Endothelial cell of umbilical vein (primary cell): ENCODE data around the gene SLC44A1. TPM values are rescaled to one million over a fixed set of nuclear protein-coding genes. Genes with fewer than 3 reads are reported as not detected.

Experiments
- BruUV-seq: library from RNA; stranded (reverse); fragments of 400-500 nt; replicated peaks from 2 replicates; lab custom pipeline; 2021; lab: Mats Ljungman, UMichigan
- CTCF ChIA-PET: fragments of 300-600, 350-600 bp; sonication (Branson Sonifier 250); formaldehyde crosslinking; loops from one replicate; lab custom pipeline; 2021; ENCODE audit warnings: antibody characterized with exemption, inconsistent platforms; lab: Charles Lee
- POLR2A ChIA-PET: fragments of 300-600, 350-600 bp; sonication (Branson Sonifier 250); formaldehyde crosslinking; loops from one replicate; lab custom pipeline; 2021; ENCODE audit warnings: antibody characterized with exemption, inconsistent platforms; lab: Charles Lee
- DNase-seq: peaks from one replicate; pipeline ENCODE4 v3.0.0-alpha.2; 2011; ENCODE audit warnings: low read depth, low spot score
- FAIRE-seq: peaks from 2 replicates; lab custom pipeline; 2011; peaks lifted over from hg19 to GRCh38; lab: Jason Lieb, UNC
- H2AFZ ChIP-seq: 2 replicates; pipeline ENCODE4 v1.6.0; 2012; ENCODE audit warnings: low read depth, low read length, control low read depth, inconsistent platforms
- H3K27ac ChIP-seq: 2 replicates; pipeline ENCODE4 v1.5.1; 2011; ENCODE audit warnings: low read depth, mild to moderate bottlenecking, control low read depth, low read length, moderate library complexity; ENCODE audit not compliant: insufficient read depth
- H3K27me3 ChIP-seq, 2 experiments: 2 replicates each; pipeline versions ENCODE4 v1.6.0 to v1.6.1; 2011; ENCODE audit warnings: low read length in 2 of 2, mixed read lengths in 1 of 2; ENCODE audit not compliant: control insufficient read depth in 2 of 2, insufficient read depth in 2 of 2
- H3K36me3 ChIP-seq, 2 experiments: 2 replicates in 1 of 2; 3 replicates in 1 of 2; pipeline ENCODE4 v1.5.1; 2011; ENCODE audit warnings: low read length in 2 of 2, mild to moderate bottlenecking in 1 of 2, moderate library complexity in 1 of 2; ENCODE audit not compliant: control insufficient read depth in 2 of 2, insufficient read depth in 2 of 2; ENCODE audit errors: extremely low read depth in 1 of 2
- H3K4me1 ChIP-seq: 3 replicates; pipeline ENCODE4 v1.5.1; 2011; ENCODE audit warnings: mild to moderate bottlenecking, low read length; ENCODE audit not compliant: control insufficient read depth, insufficient read depth; ENCODE audit errors: extremely low read depth
- H3K4me2 ChIP-seq: 2 replicates; pipeline ENCODE4 v1.6.1; 2011; ENCODE audit warnings: low read length, control low read depth, mixed read lengths; ENCODE audit not compliant: insufficient read depth
- H3K4me3 ChIP-seq, 3 experiments: fragments of 200-600 bp in 1 of 3; sonication (generic), shearing (Covaris generic) in 1 of 3; replicated peaks in 1 of 3; 2 replicates each; pipeline ENCODE4 v1.5.1; 2011 to 2016; ENCODE audit warnings: control low read depth in 3 of 3, low read length in 3 of 3, mild to moderate bottlenecking in 2 of 3, inconsistent platforms in 1 of 3, low read depth in 1 of 3, moderate library complexity in 1 of 3; ENCODE audit not compliant: insufficient read depth in 1 of 3
- H3K79me2 ChIP-seq: 2 replicates; pipeline ENCODE4 v1.6.0; 2012; ENCODE audit warnings: low read length, inconsistent platforms; ENCODE audit not compliant: control insufficient read depth, insufficient read depth
- H3K9ac ChIP-seq: replicated peaks from 2 replicates; pipeline ENCODE3; 2011; ENCODE audit warnings: low read length, control low read depth; ENCODE audit not compliant: insufficient read depth; ENCODE audit errors: extremely low read depth
- H3K9me1 ChIP-seq: replicated peaks from 3 replicates; pipeline ENCODE4 v1.6.0; 2011; ENCODE audit warnings: mild to moderate bottlenecking, low read length; ENCODE audit not compliant: control insufficient read depth, insufficient read depth; ENCODE audit errors: extremely low read depth
- H3K9me3 ChIP-seq: replicated peaks from 2 replicates; pipeline ENCODE4 v1.5.1; 2012; ENCODE audit warnings: low read length, inconsistent platforms; ENCODE audit not compliant: control insufficient read depth, insufficient read depth
- H4K20me1 ChIP-seq: replicated peaks from 2 replicates; pipeline ENCODE3; 2011; ENCODE audit warnings: mild to moderate bottlenecking, low read length; ENCODE audit not compliant: control insufficient read depth, insufficient read depth; ENCODE audit errors: extremely low read depth
- EZH2 ChIP-seq: IDR thresholded peaks from 2 replicates; pipeline ENCODE4 v1.6.1; 2012; ENCODE audit warnings: borderline replicate concordance, low read depth, mild to moderate bottlenecking, moderate library complexity, low read length, inconsistent platforms; ENCODE audit not compliant: severe bottlenecking
- FOS ChIP-seq: IDR thresholded peaks from 2 replicates; pipeline ENCODE4 v1.6.1; 2011; ENCODE audit warnings: mild to moderate bottlenecking, low read length, moderate library complexity, borderline replicate concordance; ENCODE audit not compliant: insufficient read depth
- GATA2 ChIP-seq: IDR thresholded peaks from 2 replicates; pipeline ENCODE4 v1.7.0; 2011; ENCODE audit warnings: low read depth, mild to moderate bottlenecking, moderate library complexity, mixed read lengths, low read length; ENCODE audit not compliant: insufficient read length, insufficient read depth
- JUN ChIP-seq: IDR thresholded peaks from 2 replicates; pipeline ENCODE4 v1.6.1; 2011; ENCODE audit warnings: borderline replicate concordance, low read depth; ENCODE audit not compliant: insufficient read length, insufficient read depth
- MYC ChIP-seq: IDR thresholded peaks from one replicate; pipeline ENCODE4 v1.6.1; 2011; ENCODE audit warnings: mild to moderate bottlenecking, low read depth, low read length
- POLR2A ChIP-seq: IDR thresholded peaks from 2 replicates; pipeline ENCODE4 v1.6.1; 2012; ENCODE audit warnings: low read depth, mild to moderate bottlenecking, control low read depth, low read length
- POLR2AphosphoS5 ChIP-seq: IDR thresholded peaks from 2 replicates; pipeline ENCODE4 v1.6.1; 2012; ENCODE audit warnings: low read depth, mild to moderate bottlenecking, control low read depth, low read length, moderate library complexity; ENCODE audit not compliant: insufficient read depth
- dilution Hi-C: fragments of 300-500 bp; cut with MboI; formaldehyde crosslinking; loops from one replicate; pipeline ENCODE4 v1.15.0; 2019; ENCODE audit warnings: low sequenced_read_pairs; ENCODE audit not compliant: extremely low pct_ligation_motif_present
- intact Hi-C: fragments of 100-400 bp; cut with micrococcal nuclease; formaldehyde crosslinking; loops from one replicate; pipeline ENCODE4 v1.10.0; 2022
- polyA plus RNA-seq, 4 experiments: library from polyadenylated mRNA; depleted of rRNA in 3 of 4; stranded (reverse) in 3 of 4; unstranded in 1 of 4; fragments of >200 nt; gene quantifications; 2 replicates each; pipeline versions ENCODE4 v1.2.1 to v1.2.3, GENCODE V29; 2011 to 2012; ENCODE audit warnings: missing spikeins in 1 of 4
- total RNA-seq: library from RNA; stranded (reverse); gene quantifications from 2 replicates; pipeline ENCODE4 v1.2.3, GENCODE V29; 2021
- TF ChIP-seq, protein P1 (sequence below), 2 donors: IDR thresholded peaks; 1 replicate in 1 of 2; 2 replicates in 1 of 2; pipeline ENCODE4 v1.5.1; 2011; ENCODE audit warnings: low read length in 2 of 2, mild to moderate bottlenecking in 2 of 2, moderate library complexity in 2 of 2, control low read depth in 1 of 2, inconsistent platforms in 1 of 2, low read depth in 1 of 2; ENCODE audit not compliant: insufficient read depth in 1 of 2; ENCODE audit errors: extremely low read depth in 1 of 2
- TF ChIP-seq, protein P2 (sequence below): IDR thresholded peaks from 2 replicates; pipeline ENCODE4 v1.6.1; 2011; ENCODE audit not compliant: insufficient read depth, insufficient read length

Gene SLC44A1
- total and polyA plus RNA-seq, 2 donors (not counting 3 experiments of a cell fraction or from before 2014, with no cell fraction given), result 16.1 to 37.7 TPM

GRCh38 chr9:105468875-105469274, 224.4 kb downstream of the SLC44A1 start:
- H3K27ac ChIP-seq, result no peak overlapping the region
- H3K9me3 ChIP-seq, result no peaks in the 10 kb centered on the region
- no peak overlapping the region for H2AFZ ChIP-seq
- no peak for TF ChIP-seq EZH2
- no peak for TF ChIP-seq GATA2
- TF ChIP-seq POLR2AphosphoS5, result no peak
- no peak for TF ChIP-seq MYC
- TF ChIP-seq JUN, result no peak
- TF ChIP-seq, protein P1, sequence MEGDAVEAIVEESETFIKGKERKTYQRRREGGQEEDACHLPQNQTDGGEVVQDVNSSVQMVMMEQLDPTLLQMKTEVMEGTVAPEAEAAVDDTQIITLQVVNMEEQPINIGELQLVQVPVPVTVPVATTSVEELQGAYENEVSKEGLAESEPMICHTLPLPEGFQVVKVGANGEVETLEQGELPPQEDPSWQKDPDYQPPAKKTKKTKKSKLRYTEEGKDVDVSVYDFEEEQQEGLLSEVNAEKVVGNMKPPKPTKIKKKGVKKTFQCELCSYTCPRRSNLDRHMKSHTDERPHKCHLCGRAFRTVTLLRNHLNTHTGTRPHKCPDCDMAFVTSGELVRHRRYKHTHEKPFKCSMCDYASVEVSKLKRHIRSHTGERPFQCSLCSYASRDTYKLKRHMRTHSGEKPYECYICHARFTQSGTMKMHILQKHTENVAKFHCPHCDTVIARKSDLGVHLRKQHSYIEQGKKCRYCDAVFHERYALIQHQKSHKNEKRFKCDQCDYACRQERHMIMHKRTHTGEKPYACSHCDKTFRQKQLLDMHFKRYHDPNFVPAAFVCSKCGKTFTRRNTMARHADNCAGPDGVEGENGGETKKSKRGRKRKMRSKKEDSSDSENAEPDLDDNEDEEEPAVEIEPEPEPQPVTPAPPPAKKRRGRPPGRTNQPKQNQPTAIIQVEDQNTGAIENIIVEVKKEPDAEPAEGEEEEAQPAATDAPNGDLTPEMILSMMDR (IDR thresholded peaks at IDR 0.05; ENCODE audit: extremely low read depth in 1 of 2, insufficient read depth in 1 of 2, low read depth in 1 of 2, low read length in 2 of 2), result no peak
- TF ChIP-seq POLR2A, result no peak
- TF ChIP-seq FOS, result no peak
- TF ChIP-seq, protein P2, sequence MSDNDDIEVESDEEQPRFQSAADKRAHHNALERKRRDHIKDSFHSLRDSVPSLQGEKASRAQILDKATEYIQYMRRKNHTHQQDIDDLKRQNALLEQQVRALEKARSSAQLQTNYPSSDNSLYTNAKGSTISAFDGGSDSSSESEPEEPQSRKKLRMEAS, result no peak
- ChIA-PET CTCF (no interaction called here), POLR2A (no interaction called here)
- no TSS peak for BruUV-seq
- DNase-seq (no peak), FAIRE-seq (no peak)
- no peak overlapping the region for H3K4me3 ChIP-seq
- no peaks in the 10 kb centered on the region for H3K9me1 ChIP-seq
- H4K20me1 ChIP-seq, result no peaks in the 10 kb centered on the region
- H3K4me1 ChIP-seq, result no peaks in the 10 kb centered on the region
- dilution Hi-C loops, result no loop called here
- H3K9ac ChIP-seq, result no peak overlapping the region
- intact Hi-C loops, result no loop called here
- no peaks in the 10 kb centered on the region for H3K27me3 ChIP-seq
- H3K36me3 ChIP-seq, result peaks cover 0 to 2% of the 10 kb centered on the region in 2 experiments
- H3K79me2 ChIP-seq, result peaks cover 4% of the 10 kb centered on the region
- no peak overlapping the region for H3K4me2 ChIP-seq
